ENCODE data around the gene WNK1. TPM values are rescaled to one million over a fixed set of nuclear protein-coding genes. Genes with fewer than 3 reads are reported as not detected.

WNK1 gene
- total RNA-seq, 4 donors from 2014 or later: 153 to 220 (median 178) TPM

GRCh38 chr12:749751-750270 is 2.6 kb upstream of the WNK1 start:
- H3K9me3 ChIP-seq: no peaks in the 10 kb centered on the region
- H3K4me3 ChIP-seq: no peak overlapping the region
- H3K36me3 ChIP-seq: no peaks in the 10 kb centered on the region
- TF ChIP-seq EP300 (IDR thresholded peaks at IDR 0.05) (no peak), CTCF (IDR thresholded peaks at IDR 0.05) (no peak), POLR2A (IDR thresholded peaks at IDR 0.05) (no peak)
- peaks cover 0 to 25% (median 4%) of the 10 kb centered on the region in 4 donors for H3K4me1 ChIP-seq
- 74 to 83% methylated on average over 1 of the region's 1 CpG for WGBS, 2 donors
- H3K27me3 ChIP-seq: no peaks in the 10 kb centered on the region
- no peak for DNase-seq (ENCODE audit: low spot score in 2 of 2)
- H3K27ac ChIP-seq: peak overlapping the region; percentile 64 to 100 (median 98)

DNA sequence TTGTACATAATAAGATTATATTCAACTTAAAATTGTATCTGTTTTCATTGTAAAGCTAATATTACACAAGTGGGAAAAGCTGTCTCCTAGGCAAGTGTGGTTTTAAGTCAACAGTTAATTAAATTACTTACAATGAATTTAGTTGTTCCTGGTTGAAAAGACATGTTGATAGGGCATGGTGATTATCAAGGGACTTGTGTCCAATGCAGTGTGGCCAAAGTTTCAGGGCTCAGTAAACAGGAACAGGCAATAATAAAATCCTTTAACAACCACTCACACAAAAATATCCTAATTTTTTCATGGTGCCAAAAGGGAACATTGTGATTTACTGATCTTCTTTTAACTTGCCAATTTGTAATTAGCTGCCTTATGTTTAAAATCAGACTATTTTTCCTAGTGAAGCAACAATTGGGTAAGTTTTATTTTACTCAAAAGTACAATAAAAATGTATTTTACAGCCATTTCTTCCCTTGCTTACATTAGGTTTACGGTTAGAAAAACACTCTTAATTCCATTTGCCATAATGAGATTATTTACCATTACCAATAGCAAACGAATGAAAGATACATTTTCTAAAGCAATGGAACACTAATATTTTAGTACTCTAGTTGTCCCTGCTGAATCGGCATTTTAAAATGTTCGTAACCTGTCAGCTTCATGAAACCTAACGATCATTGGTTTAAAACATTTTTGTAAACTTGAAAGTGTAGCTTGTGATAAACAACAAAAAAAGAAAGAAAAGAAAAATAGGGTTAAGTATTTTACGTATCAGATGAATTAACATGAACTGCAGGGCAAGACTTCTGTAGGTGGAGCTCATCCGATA is 1.8 kb upstream of the WNK1 start:
- Histone ChIP-seq H3K36me3 (no peaks in the 10 kb centered on the region), H3K27me3 (no peaks in the 10 kb centered on the region), H3K27ac (peak overlapping the region; percentile 64 to 100 (median 98)), H3K4me3 (peak overlapping the region; percentile 45 to 98 (median 94)), H3K9me3 (no peaks in the 10 kb centered on the region), H3K4me1 (peaks cover 0 to 32% (median 5%) of the 10 kb centered on the region in 4 donors)
- 3 to 4% methylated on average over 7 of the region's 7 CpGs for WGBS, 2 donors
- TF ChIP-seq POLR2A (IDR thresholded peaks at IDR 0.05): no peak
- no peak for TF ChIP-seq EP300 (IDR thresholded peaks at IDR 0.05)
- no peak for TF ChIP-seq CTCF (IDR thresholded peaks at IDR 0.05)
- DNase-seq (ENCODE audit: low spot score in 2 of 2): no peak

GRCh38 chr12:751192-751998 is 984 bp upstream of the WNK1 start:
- no peaks in the 10 kb centered on the region for H3K36me3 ChIP-seq
- 1% methylated on average over 34 to 42 of the region's 42 CpGs for WGBS, 2 donors
- H3K4me3 ChIP-seq: peak overlapping the region; percentile 45 to 98 (median 94)
- peak overlapping the region; percentile 64 to 100 (median 98) for H3K27ac ChIP-seq
- H3K9me3 ChIP-seq: no peaks in the 10 kb centered on the region
- H3K4me1 ChIP-seq: peaks cover 0 to 40% (median 9%) of the 10 kb centered on the region in 4 donors
- H3K27me3 ChIP-seq: no peaks in the 10 kb centered on the region
- TF ChIP-seq CTCF (IDR thresholded peaks at IDR 0.05) (peak; percentile 48 to 86 (median 64)), POLR2A (IDR thresholded peaks at IDR 0.05) (no peak), EP300 (IDR thresholded peaks at IDR 0.05) (peak in 1 of 2 donors; percentile 88)
- peak; percentile 68 to 88 for DNase-seq (ENCODE audit: low spot score in 2 of 2)

DNA sequence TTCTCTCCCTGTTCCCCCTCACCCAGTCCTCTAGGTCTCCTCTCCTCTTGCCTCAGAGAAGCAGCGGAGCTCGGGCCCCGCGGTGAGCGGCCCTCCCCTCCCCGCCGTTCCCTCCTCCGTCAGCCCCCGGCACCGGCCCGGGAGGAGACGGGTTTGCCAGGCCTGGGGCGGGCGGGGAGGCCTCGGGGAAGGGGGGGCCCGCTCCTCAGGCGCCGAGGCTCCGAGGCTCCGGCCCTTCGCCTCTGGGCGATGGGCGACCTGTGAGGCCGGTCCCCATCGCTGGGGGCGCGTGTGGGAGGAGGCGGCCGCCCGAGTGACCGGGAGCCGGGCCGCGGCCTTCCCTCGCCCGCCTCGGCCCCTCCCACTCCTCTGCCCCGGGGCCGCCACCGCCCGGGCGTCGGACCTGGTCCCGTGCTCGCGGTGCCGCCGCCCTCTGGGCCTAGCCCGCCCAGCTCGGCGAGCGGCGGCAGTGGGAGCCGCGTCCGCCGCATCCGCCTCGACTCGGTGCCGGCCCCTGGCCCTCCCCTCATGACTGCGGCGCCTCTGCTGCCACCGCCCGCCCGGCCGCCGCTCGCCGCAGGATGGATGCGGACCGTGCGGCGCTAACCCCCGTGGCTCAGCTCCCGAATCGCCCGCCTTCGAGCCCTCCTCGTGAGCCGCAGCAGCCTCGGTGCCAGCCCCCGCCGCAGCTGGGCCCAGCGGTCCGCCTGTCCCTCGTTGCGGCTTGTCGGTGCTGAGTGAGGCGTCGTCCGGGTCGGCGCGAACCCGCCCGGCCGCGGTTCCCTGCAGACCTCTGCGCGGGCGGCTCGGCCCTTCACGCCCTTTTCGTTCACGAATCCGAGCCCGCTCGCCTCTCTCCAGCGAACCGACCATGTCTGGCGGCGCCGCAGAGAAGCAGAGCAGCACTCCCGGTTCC is 574 bp downstream of the WNK1 start:
- WGBS, 2 donors: 1 to 3% methylated on average over 5 to 66 of the region's 115 CpGs
- H3K27me3 ChIP-seq: no peaks in the 10 kb centered on the region
- no peaks in the 10 kb centered on the region for H3K9me3 ChIP-seq
- peak overlapping the region; percentile 91 to 98 (median 94) for H3K4me3 ChIP-seq
- H3K27ac ChIP-seq: peak overlapping the region; percentile 97 to 100 (median 100)
- H3K4me1 ChIP-seq: peaks cover 0 to 48% (median 16%) of the 10 kb centered on the region in 4 donors
- TF ChIP-seq POLR2A (IDR thresholded peaks at IDR 0.05): peak in 1 of 2 donors; percentile 1
- TF ChIP-seq EP300 (IDR thresholded peaks at IDR 0.05): no peak
- peak in 2 of 5 experiments; percentile 13 to 29 for TF ChIP-seq CTCF (IDR thresholded peaks at IDR 0.05)
- H3K36me3 ChIP-seq: no peaks in the 10 kb centered on the region
- peak; percentile 17 to 33 for DNase-seq (ENCODE audit: low spot score in 2 of 2)
